MM.1S (cell line): ENCODE results near the gene COBL.

Source experiments
- EZH2 ChIP-seq: fragments of 300-600 bp; sonication (generic); optimal IDR thresholded peaks from 2 replicates; pipeline ENCODE3; 2017; ENCODE audit warnings: low read depth, mild to moderate bottlenecking, antibody characterized with exemption, low read length, mixed read lengths
- EZH2phosphoT487 ChIP-seq: fragments of 300-600 bp; sonication (generic); IDR thresholded peaks from 2 replicates; pipeline ENCODE4 v1.6.1; 2018; ENCODE audit warnings: antibody characterized with exemption, low read length
- TF ChIP-seq, protein P1 (sequence below): fragments of 300-600 bp; sonication (generic); IDR thresholded peaks from 2 replicates; pipeline ENCODE4 v1.5.1; 2016; ENCODE audit warnings: antibody characterized with exemption, low read length, mixed read lengths

DNA sequence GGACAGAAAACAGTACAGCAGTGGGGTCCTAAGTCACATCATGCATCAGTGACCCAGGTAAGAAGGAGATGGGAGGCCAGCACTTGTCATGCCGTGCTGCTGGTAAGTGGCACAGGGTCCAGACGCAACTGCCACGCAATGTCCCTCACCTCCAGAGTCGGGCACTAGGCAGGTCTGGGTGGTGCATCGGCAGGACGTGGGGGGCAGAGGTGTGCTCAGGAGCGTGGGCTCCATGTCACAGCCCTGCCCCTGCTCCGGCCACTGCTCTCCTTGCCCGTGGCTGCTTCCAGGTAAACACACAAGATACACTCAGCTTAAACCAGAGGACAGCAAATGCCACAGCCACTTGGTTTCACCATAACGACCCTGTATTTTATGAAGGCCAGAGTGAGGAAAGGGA is 47.3 kb downstream of the COBL start:
- TF ChIP-seq, protein P1, sequence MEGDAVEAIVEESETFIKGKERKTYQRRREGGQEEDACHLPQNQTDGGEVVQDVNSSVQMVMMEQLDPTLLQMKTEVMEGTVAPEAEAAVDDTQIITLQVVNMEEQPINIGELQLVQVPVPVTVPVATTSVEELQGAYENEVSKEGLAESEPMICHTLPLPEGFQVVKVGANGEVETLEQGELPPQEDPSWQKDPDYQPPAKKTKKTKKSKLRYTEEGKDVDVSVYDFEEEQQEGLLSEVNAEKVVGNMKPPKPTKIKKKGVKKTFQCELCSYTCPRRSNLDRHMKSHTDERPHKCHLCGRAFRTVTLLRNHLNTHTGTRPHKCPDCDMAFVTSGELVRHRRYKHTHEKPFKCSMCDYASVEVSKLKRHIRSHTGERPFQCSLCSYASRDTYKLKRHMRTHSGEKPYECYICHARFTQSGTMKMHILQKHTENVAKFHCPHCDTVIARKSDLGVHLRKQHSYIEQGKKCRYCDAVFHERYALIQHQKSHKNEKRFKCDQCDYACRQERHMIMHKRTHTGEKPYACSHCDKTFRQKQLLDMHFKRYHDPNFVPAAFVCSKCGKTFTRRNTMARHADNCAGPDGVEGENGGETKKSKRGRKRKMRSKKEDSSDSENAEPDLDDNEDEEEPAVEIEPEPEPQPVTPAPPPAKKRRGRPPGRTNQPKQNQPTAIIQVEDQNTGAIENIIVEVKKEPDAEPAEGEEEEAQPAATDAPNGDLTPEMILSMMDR, result no peak
- TF ChIP-seq EZH2 (no peak), EZH2phosphoT487 (no peak)
